ENCODE data around the gene SIDT1.

The SIDT1 gene

DNA sequence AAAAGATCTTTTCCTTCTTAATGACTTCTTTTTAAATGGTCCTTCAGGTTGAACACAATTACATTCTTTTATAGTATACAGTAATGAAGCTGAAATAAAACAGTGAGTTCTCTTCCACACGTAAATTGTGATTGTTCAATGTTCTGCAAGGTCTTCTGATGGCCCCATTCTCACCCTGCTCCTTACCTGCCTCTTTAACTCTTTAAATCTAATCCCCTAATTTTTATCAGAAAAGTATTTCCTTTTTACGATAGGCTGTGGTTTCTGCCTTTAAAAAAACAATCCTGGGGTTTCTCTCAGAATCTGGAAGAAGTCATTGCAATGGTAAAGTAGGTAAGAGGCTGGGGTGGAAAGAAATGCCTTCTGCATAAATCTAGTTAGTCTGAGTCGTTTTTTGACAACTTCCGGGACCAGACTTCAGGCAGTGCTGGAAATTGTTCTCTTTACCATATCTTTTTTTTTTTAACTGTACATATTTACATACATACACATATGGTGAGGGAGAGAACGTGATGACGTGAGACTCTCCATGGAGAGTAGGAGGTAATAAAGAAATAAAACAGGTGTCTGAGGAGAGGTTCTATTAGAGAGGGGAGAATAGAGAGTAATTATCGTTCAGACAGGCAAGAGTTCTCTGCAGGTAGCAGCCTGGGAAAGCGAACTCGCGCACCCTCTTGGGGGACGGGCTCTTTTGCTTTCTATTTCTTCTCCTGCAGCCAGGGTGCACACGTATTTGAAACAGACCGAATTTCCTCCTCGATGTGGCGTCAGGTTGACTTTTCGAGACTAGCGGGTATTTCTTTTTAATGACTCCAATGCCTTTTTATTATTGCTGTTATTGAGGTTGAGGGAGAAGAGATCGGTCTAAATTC, at the start of gene SIDT1:
TSS of gene SIDT1 (plus strand) at position 730 of the 872 bp plus-strand sequence. CDS start 467 bp downstream, outside the sequence.
- DNase-seq: peak; percentile 75

- no peak for DNase-seq
Measured at GRCh38 chr3:113485161-113485609, 47.2 kb upstream of the SIDT1 start.

- peak; percentile 25 for DNase-seq
Measured at GRCh38 chr3:113495035-113495434, 37.3 kb upstream of the SIDT1 start.

DNA sequence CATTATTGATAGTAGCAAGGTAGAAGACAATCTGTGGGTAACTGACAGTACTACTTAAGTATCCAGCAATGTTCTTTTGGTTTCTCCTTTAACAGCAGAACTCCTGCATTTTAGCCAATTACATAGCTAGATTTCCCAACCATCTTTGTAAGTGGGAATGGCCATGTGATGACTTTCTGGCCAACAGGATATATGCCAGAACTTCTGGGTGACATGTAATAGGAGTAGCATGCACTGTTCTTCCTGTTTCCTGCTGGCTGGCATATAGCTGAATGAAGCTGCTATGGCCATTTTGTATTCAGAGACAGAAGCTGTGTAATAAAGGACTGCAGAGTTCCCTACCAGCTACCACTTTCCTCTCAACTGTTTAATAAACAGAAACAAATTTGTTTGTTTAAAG, 35.4 kb upstream of the SIDT1 start:
- DNase-seq: no peak

DNA sequence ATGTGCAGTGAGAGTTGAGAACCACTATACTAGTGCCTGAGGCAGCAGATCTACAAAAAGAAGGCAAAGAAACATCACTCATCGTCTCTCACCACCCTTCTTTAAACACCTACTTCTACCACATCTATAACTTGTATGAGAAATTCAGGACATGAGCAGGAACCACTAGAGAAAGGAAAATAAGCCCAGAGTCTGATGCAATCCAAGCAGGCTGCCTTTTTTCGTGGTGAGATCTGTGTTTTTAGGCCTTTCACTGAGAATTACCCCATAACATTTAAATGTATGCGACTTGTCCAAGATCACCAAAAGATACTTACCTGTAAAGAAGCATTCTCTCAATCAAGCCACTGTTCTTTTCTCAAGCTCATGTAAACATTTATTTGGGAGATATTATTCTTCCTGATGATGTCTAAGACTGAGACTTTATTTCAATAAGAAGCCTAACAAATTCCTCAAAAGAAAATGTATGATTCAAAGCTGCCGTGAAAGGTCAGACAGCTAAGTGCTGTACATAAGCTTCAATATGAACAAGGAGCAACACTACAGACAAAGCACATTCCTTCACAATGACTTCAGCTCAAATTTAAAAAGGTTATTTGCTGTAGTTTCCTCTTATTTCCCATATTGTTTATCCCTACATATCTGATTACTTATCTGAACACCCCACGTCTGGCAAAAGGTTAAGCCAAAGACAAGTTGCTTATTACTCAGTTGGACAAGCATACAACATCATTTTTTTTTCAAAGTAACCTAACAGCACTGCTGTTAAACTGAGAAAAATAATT, 33.9 kb upstream of the SIDT1 start:
- no peak for DNase-seq

GRCh38 chr3:113499081-113499480, 33.3 kb upstream of the SIDT1 start:
- no peak for DNase-seq

GRCh38 chr3:113501597-113501996, 30.8 kb upstream of the SIDT1 start:
- DNase-seq: no peak

GRCh38 chr3:113505867-113506266, 26.5 kb upstream of the SIDT1 start:
- DNase-seq: no peak

- no peak for DNase-seq
Measured at GRCh38 chr3:113507501-113508067, 24.8 kb upstream of the SIDT1 start.

GRCh38 chr3:113508966-113509365, 23.4 kb upstream of the SIDT1 start:
- DNase-seq: no peak

- no peak for DNase-seq
Measured at GRCh38 chr3:113514265-113514769, 18.0 kb upstream of the SIDT1 start.

GRCh38 chr3:113516115-113516505, 16.2 kb upstream of the SIDT1 start:
- DNase-seq: peak; percentile 22

- DNase-seq: no peak
Measured at GRCh38 chr3:113521981-113522380, 10.4 kb upstream of the SIDT1 start.

- no peak for DNase-seq
Measured at GRCh38 chr3:113523241-113523640, 9.1 kb upstream of the SIDT1 start.

- peak; percentile 36 for DNase-seq
Measured at GRCh38 chr3:113532698-113533533, 561 bp downstream of the SIDT1 start.

GRCh38 chr3:113533534-113533892, 1.2 kb downstream of the SIDT1 start:
- DNase-seq: no peak

- DNase-seq: no peak
Measured at GRCh38 chr3:113534365-113534764, 2.0 kb downstream of the SIDT1 start.

DNA sequence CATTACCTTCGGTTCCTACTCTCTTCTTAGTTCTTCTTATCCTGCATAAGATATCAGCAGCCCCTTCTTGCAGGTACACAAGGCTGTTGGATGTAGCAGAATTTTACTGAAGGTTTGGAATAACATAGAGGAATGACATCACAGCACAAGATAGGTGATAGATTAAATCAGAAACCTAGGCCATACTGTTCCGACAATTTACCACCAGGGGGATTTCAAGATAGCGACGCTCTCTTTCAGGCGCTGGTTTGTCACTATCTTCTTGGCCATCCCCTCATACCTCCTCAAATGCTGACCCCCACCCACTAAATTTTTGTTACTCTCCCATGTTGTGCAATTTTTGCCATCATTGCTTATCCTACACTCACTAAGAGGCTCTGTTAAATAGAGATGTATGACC, 3.5 kb downstream of the SIDT1 start:
- no peak for DNase-seq

DNA sequence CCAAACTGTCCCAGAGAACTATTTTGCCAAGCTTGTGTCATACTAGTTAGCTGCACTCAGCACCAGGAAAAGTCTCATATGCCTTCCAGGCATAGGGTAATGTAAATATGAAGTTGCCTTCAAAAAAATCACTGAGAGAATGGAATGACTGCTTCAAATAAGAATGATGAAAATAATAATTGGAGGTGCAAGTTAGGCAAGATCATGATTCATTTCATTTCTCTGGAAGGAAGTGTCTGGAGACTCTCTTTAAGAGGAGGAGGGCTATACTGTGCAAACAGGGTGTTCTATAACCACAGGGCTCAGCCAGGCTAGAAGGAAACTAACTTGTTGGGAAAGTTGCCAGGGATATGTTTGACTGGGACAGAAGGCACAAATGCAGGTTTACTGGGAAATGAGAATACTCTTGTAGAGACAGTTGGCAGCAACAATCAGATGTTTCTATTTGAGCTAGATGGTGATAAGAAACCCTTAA, 4.3 kb downstream of the SIDT1 start:
- DNase-seq: no peak

DNA sequence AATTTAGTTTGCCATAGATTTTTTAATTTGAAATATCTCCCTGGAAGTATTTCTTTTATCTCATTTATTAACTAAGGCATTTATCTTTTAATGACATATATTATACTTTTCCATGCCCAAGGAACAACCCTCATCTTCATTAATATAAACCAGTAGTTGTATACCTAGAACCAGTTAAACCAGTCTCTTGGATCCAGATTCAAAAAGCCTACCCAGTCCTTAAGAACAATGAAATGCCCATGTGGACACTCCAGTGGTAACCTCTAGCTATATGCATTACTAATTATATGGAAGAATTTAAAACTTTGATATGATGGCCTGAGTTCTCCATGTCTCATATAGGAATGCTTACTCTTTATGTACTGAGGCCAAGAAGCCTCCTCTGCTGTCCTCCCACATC, 4.8 kb downstream of the SIDT1 start:
- DNase-seq: no peak

DNA sequence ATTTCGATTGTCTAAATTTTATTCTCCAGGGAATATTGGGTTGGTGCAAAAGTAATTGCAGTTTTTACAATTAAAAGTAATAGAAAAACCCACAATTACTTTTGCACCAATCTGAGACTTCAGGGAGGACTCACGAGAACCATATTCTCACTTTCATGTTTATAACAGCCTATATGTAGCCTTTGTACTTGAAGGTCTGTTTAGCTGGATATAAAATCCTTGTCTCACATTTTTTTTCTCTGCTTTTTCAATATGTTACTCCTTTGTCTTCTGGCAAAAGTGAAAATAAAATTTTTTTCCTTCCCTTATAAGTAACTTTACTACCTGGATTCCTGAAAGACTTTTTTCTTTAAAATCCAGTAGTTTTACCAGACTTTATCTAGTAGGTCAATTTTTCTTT, 9.2 kb downstream of the SIDT1 start:
- no peak for DNase-seq

- no peak for DNase-seq
Measured at GRCh38 chr3:113545594-113545993, 13.2 kb downstream of the SIDT1 start.
